Stimulated activated CD8-positive, alpha-beta memory T cell treated with anti-CD3 and anti-CD28 coated beads, Interleukin-7, amount 100 ng/mL, for 48 hours (primary cell): Measurements from ENCODE around the gene EME2.

Experiments used
- DNase-seq, 2 donors: peaks; one replicate each; pipeline ENCODE4 v3.0.0-alpha.2; 2020; ENCODE audit warnings: low read depth in 1 of 2; ENCODE audit errors: extremely low read depth in 1 of 2

The EME2 gene

GRCh38 chr16:1777375-1778199 is 5.0 kb downstream of the EME2 start:
- no peak for DNase-seq

- DNase-seq = no peak
These were observed 5.9 kb downstream of the EME2 start for GRCh38 chr16:1778200-1779179.

GRCh38 chr16:1779234-1779701 is 6.7 kb downstream of the EME2 start:
- DNase-seq = no peak

- no peak for DNase-seq
These were observed 7.4 kb downstream of the EME2 start for GRCh38 chr16:1779741-1780676.

GRCh38 chr16:1780677-1781072 is 8.1 kb downstream of the EME2 start:
- no peak for DNase-seq

GRCh38 chr16:1781254-1781653 is 8.6 kb downstream of the EME2 start:
- DNase-seq = no peak

- DNase-seq = no peak
These were observed 9.3 kb downstream of the EME2 start for GRCh38 chr16:1781758-1782407.

- peak; percentile 96 to 99 for DNase-seq
These were observed 10.0 kb downstream of the EME2 start, which contains the start of the genes NUBP2 and SPSB3 for GRCh38 chr16:1782408-1783264. NUBP2 (plus strand) TSS chr16:1782960; CDS start chr16:1783021, 61 bp downstream. SPSB3 (minus strand) TSS chr16:1782571; CDS start chr16:1781483, 1,088 bp downstream.

GRCh38 chr16:1784977-1785845 is 12.6 kb downstream of the EME2 start:
- no peak for DNase-seq

- DNase-seq = no peak
These were observed 13.2 kb downstream of the EME2 start for GRCh38 chr16:1785846-1786170.

- DNase-seq = no peak
These were observed 13.8 kb downstream of the EME2 start for GRCh38 chr16:1786242-1787055.

- no peak for DNase-seq
These were observed 14.4 kb downstream of the EME2 start for GRCh38 chr16:1787056-1787321.

GRCh38 chr16:1787322-1788094 is 14.9 kb downstream of the EME2 start:
- DNase-seq = no peak

- no peak for DNase-seq
These were observed 15.6 kb downstream of the EME2 start for GRCh38 chr16:1788095-1788707.

GRCh38 chr16:1788708-1789100 is 16.1 kb downstream of the EME2 start:
- no peak for DNase-seq

GRCh38 chr16:1789643-1790045 is 17.0 kb downstream of the EME2 start:
- no peak for DNase-seq
